Trophoblast cell (in vitro differentiated cells and primary cell): ENCODE measurements around the gene DERL2. TPM values are rescaled to one million over a fixed set of nuclear protein-coding genes. Genes with fewer than 3 reads are reported as not detected.

Source experiments
- DNase-seq, 2 donors: peaks; one replicate each; pipeline ENCODE4 v3.0.0-alpha.2; 2016
- H2AFZ ChIP-seq: 2 replicates; pipeline ENCODE4 v1.6.1; 2013; ENCODE audit warnings: low read length, moderate library complexity, mild to moderate bottlenecking; ENCODE audit not compliant: insufficient read depth, poor library complexity
- H2AK5ac ChIP-seq: 2 replicates; pipeline ENCODE4 v1.6.1; 2013; ENCODE audit warnings: mild to moderate bottlenecking, low read length
- H2BK120ac ChIP-seq: 2 replicates; pipeline ENCODE4 v1.6.1; 2013; ENCODE audit warnings: low read length, mild to moderate bottlenecking, moderate library complexity; ENCODE audit not compliant: insufficient read depth, poor library complexity
- H2BK12ac ChIP-seq: 2 replicates; pipeline ENCODE4 v1.6.1; 2013; ENCODE audit warnings: mild to moderate bottlenecking, low read length, moderate library complexity
- H2BK5ac ChIP-seq: 2 replicates; pipeline ENCODE4 v1.6.1; 2013; ENCODE audit warnings: low read length, low read depth, moderate library complexity, mild to moderate bottlenecking; ENCODE audit not compliant: poor library complexity
- H3K14ac ChIP-seq: 2 replicates; pipeline ENCODE4 v1.6.1; 2013; ENCODE audit warnings: mild to moderate bottlenecking, low read length
- H3K18ac ChIP-seq: 2 replicates; pipeline ENCODE4 v1.6.1; 2013; ENCODE audit warnings: mild to moderate bottlenecking, low read length
- H3K23ac ChIP-seq: 2 replicates; pipeline ENCODE4 v1.6.1; 2013; ENCODE audit warnings: low read length
- H3K27ac ChIP-seq: 2 replicates; pipeline ENCODE4 v1.5.1; 2013; ENCODE audit warnings: low read depth, mild to moderate bottlenecking, inconsistent platforms, low read length, moderate library complexity
- H3K27me3 ChIP-seq: 2 replicates; pipeline ENCODE4 v1.6.1; 2013; ENCODE audit warnings: inconsistent platforms, mild to moderate bottlenecking, low read length, moderate library complexity; ENCODE audit not compliant: insufficient read depth
- H3K36me3 ChIP-seq, 2 experiments: 1 replicate in 1 of 2; 2 replicates in 1 of 2; pipeline ENCODE4 v1.6.1; 2013; ENCODE audit warnings: low read length in 2 of 2, mild to moderate bottlenecking in 2 of 2, moderate library complexity in 1 of 2; ENCODE audit not compliant: insufficient read depth in 2 of 2, control insufficient read depth in 1 of 2
- H3K4ac ChIP-seq: 2 replicates; pipeline ENCODE4 v1.6.1; 2013; ENCODE audit warnings: low read depth, mild to moderate bottlenecking, low read length, moderate library complexity
- H3K4me1 ChIP-seq, 2 experiments: 1 replicate in 1 of 2; 2 replicates in 1 of 2; pipeline ENCODE4 v1.6.1; 2013; ENCODE audit warnings: low read length in 2 of 2, mild to moderate bottlenecking in 2 of 2, moderate library complexity in 1 of 2; ENCODE audit not compliant: insufficient read depth in 2 of 2, control insufficient read depth in 1 of 2
- H3K4me2 ChIP-seq: 2 replicates; pipeline ENCODE4 v1.6.1; 2013; ENCODE audit warnings: inconsistent platforms, mild to moderate bottlenecking, low read length, moderate library complexity
- H3K4me3 ChIP-seq: 2 replicates; pipeline ENCODE4 v1.5.1; 2013; ENCODE audit warnings: mild to moderate bottlenecking, low read depth, low read length, inconsistent platforms
- H3K79me1 ChIP-seq: one replicate; pipeline ENCODE4 v1.6.1; 2013; ENCODE audit warnings: low read length
- H3K79me2 ChIP-seq: 2 replicates; pipeline ENCODE4 v1.6.1; 2013; ENCODE audit warnings: low read length, mild to moderate bottlenecking; ENCODE audit not compliant: control insufficient read depth, insufficient read depth, poor library complexity
- H3K9ac ChIP-seq: 2 replicates; pipeline ENCODE4 v1.6.1; 2013; ENCODE audit warnings: mild to moderate bottlenecking, low read length
- H3K9me3 ChIP-seq: 2 replicates; pipeline ENCODE4 v1.6.1; 2013; ENCODE audit warnings: low read depth, mild to moderate bottlenecking, control low read depth, inconsistent platforms, low read length; ENCODE audit not compliant: insufficient read depth
- H4K12ac ChIP-seq: 2 replicates; pipeline ENCODE4 v1.6.1; 2013; ENCODE audit warnings: low read depth, mild to moderate bottlenecking, low read length, moderate library complexity
- H4K8ac ChIP-seq: 2 replicates; pipeline ENCODE4 v1.6.1; 2013; ENCODE audit warnings: low read depth, mild to moderate bottlenecking, low read length, moderate library complexity
- H4K91ac ChIP-seq: one replicate; pipeline ENCODE4 v1.6.1; 2013; ENCODE audit warnings: low read depth, mild to moderate bottlenecking, low read length, moderate library complexity
- WGBS: extraction: QIAGEN DNeasy Blood & Tissue Kit; methylation state at CpG from one replicate; pipeline ENCODE4 v1.1.7; 2013; ENCODE audit warnings: missing lambda C conversion rate; ENCODE audit not compliant: insufficient read length, insufficient coverage; ENCODE audit errors: extremely low coverage; 5-methylcytosine and 5-hydroxymethylcytosine counted together
- polyA plus RNA-seq: library from polyadenylated mRNA; stranded (reverse); fragments of 200-250 nt; gene quantifications from 2 replicates; pipeline ENCODE4 v1.2.3, GENCODE V29; 2013

Gene DERL2
- 47.9 and 48.2 TPM in 2 replicates for polyA plus RNA-seq

GRCh38 chr17:5485270-5486205, at the start of gene DERL2:
Gene DERL2, minus strand, starts transcription at chr17:5486178. Its CDS starts 17 bp downstream, at chr17:5486161.
- no CpG with 5 or more reads among the region's 29 CpGs for WGBS
- Histone ChIP-seq H3K36me3 (peaks cover 11 to 17% of the 10 kb centered on the region in 2 experiments), H3K27me3 (no peaks in the 10 kb centered on the region), H2BK120ac (peak within 1 kb of the TSS; percentile 96), H3K4me3 (peak within 1 kb of the TSS; percentile 99), H3K4me2 (peak within 1 kb of the TSS; percentile 91), H2AFZ (peak within 1 kb of the TSS; percentile 97), H4K91ac (peak within 1 kb of the TSS; percentile 92), H3K23ac (no peak within 1 kb of the TSS), H3K4me1 (peaks cover 2% of the 10 kb centered on the region in 2 experiments), H3K27ac (peak within 1 kb of the TSS; percentile 96), H3K9me3 (no peaks in the 10 kb centered on the region), H2BK5ac (peak within 1 kb of the TSS; percentile 83), H3K18ac (peak within 1 kb of the TSS; percentile 91), H3K14ac (peak within 1 kb of the TSS; percentile 96), H4K8ac (peak within 1 kb of the TSS; percentile 98), H3K79me1 (peaks cover 9% of the 10 kb centered on the region), H3K79me2 (peaks cover 14% of the 10 kb centered on the region), H3K4ac (peak within 1 kb of the TSS; percentile 99), H2AK5ac (peak within 1 kb of the TSS; percentile 92), H3K9ac (peak within 1 kb of the TSS; percentile 92), H2BK12ac (peak within 1 kb of the TSS; percentile 13), H4K12ac (peak within 1 kb of the TSS; percentile 91)
- peak in 1 of 2 donors; percentile 21 for DNase-seq

GRCh38 chr17:5535436-5535835, 49.5 kb upstream of the DERL2 start:
- Histone ChIP-seq H3K36me3 (no peaks in the 10 kb centered on the region), H3K79me2 (no peaks in the 10 kb centered on the region), H4K91ac (no peak overlapping the region), H2BK12ac (no peak overlapping the region), H2BK120ac (no peak overlapping the region), H4K12ac (no peak overlapping the region), H2BK5ac (no peak overlapping the region), H3K27ac (no peak overlapping the region), H3K23ac (no peak overlapping the region), H3K4ac (no peak overlapping the region), H2AFZ (no peak overlapping the region), H4K8ac (no peak overlapping the region), H3K14ac (no peak overlapping the region), H3K18ac (no peak overlapping the region), H3K79me1 (no peaks in the 10 kb centered on the region), H3K27me3 (no peaks in the 10 kb centered on the region), H3K4me2 (no peak overlapping the region), H3K4me1 (no peaks in the 10 kb centered on the region), H2AK5ac (no peak overlapping the region), H3K4me3 (no peak overlapping the region), H3K9ac (no peak overlapping the region), H3K9me3 (no peaks in the 10 kb centered on the region)
- WGBS, result no CpG with 5 or more reads among the region's 2 CpGs
- no peak for DNase-seq

- Histone ChIP-seq H3K27ac (no peak overlapping the region), H3K4me1 (no peaks in the 10 kb centered on the region), H3K4me3 (no peak overlapping the region), H3K9ac (no peak overlapping the region), H2BK120ac (no peak overlapping the region), H2BK12ac (no peak overlapping the region), H4K91ac (no peak overlapping the region), H3K4ac (no peak overlapping the region), H3K36me3 (no peaks in the 10 kb centered on the region), H3K79me2 (no peaks in the 10 kb centered on the region), H3K18ac (no peak overlapping the region), H3K4me2 (no peak overlapping the region), H4K12ac (no peak overlapping the region), H3K23ac (no peak overlapping the region), H3K14ac (no peak overlapping the region), H2AFZ (no peak overlapping the region), H2AK5ac (no peak overlapping the region), H3K27me3 (no peaks in the 10 kb centered on the region), H3K9me3 (no peaks in the 10 kb centered on the region), H3K79me1 (no peaks in the 10 kb centered on the region), H2BK5ac (no peak overlapping the region), H4K8ac (no peak overlapping the region)
- no peak for DNase-seq
- no CpG with 5 or more reads among the region's 18 CpGs for WGBS
Observed at GRCh38 chr17:5533486-5534315, 47.7 kb upstream of the DERL2 start.

GRCh38 chr17:5532581-5532980, 46.6 kb upstream of the DERL2 start:
- Histone ChIP-seq H4K8ac (no peak overlapping the region), H3K4me1 (no peaks in the 10 kb centered on the region)

More at GRCh38 chr17:5532581-5532980, 46.6 kb upstream of the DERL2 start:
- Histone ChIP-seq H2BK5ac (no peak overlapping the region), H3K79me1 (peaks cover 2% of the 10 kb centered on the region), H3K18ac (no peak overlapping the region), H3K23ac (no peak overlapping the region), H3K4me3 (no peak overlapping the region), H3K27ac (no peak overlapping the region), H3K9ac (no peak overlapping the region), H2AFZ (no peak overlapping the region), H2BK12ac (no peak overlapping the region), H3K36me3 (no peaks in the 10 kb centered on the region), H4K12ac (no peak overlapping the region), H3K27me3 (no peaks in the 10 kb centered on the region), H4K91ac (no peak overlapping the region), H3K79me2 (no peaks in the 10 kb centered on the region), H3K4me2 (no peak overlapping the region), H2AK5ac (no peak overlapping the region), H3K4ac (no peak overlapping the region), H2BK120ac (no peak overlapping the region), H3K14ac (no peak overlapping the region), H3K9me3 (no peaks in the 10 kb centered on the region)
- WGBS, result no CpG with 5 or more reads among the region's 8 CpGs
- no peak for DNase-seq
